ENCODE results near the gene CCDC82.

CCDC82 gene

DNA sequence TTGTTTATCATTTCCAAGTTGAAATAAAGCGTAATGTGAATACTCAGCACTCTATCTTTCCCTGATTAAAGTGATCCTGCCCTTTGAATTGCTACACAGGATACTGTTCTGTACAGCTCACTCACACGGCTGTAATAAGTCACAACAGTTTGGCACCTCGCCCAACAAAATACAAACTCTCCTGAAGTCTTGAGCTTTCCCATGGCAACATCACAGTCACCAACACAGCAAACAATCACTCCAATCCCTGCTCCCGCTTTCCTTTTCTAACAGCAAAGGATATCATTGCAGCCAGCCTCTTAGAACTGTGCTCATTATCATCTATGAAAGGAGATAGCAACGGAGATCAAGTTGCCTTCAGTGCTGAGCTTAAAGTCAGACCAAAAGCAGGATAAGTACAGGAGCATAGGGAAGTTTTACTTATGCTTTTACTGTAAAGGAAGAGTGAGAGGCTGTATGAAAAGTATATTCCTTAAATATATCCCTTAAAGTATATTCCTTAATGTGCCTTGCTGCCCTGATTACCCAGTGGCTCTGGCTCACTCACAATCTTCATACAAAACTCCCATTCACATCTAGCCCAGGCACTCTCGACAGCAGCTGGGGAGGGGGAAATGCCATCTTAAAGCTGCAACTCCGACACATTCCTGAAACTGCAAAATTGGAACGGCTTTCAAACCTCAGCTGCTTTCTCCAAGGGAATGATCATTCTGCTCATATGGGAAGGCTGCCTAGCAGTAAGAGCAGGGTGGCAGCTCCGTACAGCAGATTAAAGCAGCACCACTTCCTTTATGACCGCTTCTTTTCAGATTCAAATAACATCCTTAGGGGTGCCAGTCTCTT, 82.6 kb downstream of the CCDC82 start:
- peak; percentile 99 for DNase-seq (ENCODE audit: low read depth)

DNA sequence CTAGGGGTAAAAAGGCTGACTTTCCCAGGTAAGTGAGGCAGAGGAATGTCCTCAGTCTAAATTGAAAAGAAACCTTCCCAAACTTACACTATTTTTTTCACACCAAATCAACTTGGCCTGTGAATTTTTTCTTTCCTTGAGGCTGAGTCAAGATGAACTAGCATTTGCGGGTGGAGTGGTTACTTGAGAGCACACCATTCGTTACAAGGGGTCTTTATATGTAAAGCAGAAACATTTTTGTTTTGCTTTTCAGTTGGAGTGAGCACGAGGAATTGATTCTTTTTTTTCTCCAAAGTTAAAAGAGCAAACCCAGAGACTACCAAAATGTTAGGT, 83.1 kb downstream of the CCDC82 start:
- DNase-seq (ENCODE audit: low read depth), result no peak

DNA sequence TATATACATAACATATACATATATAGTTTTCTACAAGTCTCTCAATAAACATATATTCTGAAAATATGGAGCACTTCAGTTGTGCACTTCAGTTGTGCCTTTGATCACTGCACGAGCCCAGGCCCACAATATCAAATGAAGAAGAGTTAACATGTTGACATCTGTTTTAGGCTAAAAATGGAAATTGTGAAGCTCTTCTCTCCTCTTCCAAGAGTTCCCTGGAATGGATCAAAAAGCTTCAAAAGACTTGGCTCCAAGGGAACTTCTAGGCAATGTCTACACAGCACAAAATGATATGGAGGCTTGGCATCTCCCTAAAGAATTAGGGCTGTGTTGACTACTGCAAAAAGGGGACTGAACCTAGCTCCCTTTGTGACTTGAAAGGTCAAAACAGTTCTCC, 83.6 kb downstream of the CCDC82 start:
- DNase-seq (ENCODE audit: low read depth), result no peak

DNA sequence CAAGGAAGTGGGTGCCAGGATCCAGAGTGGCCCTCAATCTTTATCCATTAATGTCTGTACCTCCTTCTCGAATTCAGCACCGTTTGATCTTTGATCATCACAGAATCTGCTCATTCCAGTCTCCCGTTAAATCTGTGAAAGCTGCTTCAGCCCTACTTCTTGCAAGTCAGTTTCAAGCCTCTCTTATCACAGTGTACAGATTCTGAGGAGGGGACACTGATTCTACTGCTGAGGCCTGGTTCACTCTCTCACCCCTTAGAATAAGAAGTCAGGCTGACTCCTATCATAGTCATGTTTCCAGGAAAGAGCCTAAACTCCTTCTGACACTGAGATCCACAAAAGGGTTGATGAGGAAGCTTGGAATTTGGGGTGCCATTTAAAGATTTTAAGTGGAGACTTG, 85.7 kb downstream of the CCDC82 start:
- no peak for DNase-seq (ENCODE audit: low read depth)

DNA sequence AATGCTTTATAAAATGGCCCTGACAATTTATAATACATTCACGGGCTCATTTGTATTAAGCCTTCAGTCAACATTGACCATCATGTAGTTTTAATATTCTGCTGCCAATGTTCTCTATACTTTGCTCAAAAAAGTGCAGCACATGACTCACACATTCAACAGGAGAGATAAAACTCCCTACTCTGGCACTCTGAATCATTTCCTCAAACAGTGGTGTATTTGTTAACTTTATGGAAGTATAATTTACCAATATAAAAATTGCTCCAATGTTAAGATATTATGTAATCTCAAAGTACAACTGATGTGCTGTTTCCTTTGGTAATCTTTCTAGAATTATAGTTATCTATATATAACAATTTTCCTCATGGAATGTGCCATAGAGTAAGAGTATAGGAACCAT, 86.6 kb downstream of the CCDC82 start:
- peak; percentile 77 for DNase-seq (ENCODE audit: low read depth)

Data from EH (cell line).